ENCODE measurements around the gene PCDHGA10. TPM values are rescaled to one million over a fixed set of nuclear protein-coding genes. Genes with fewer than 3 reads are reported as not detected.
"Not testable (repeated sequence)": the region's sequence is repeated elsewhere in the genome, so short reads cannot be mapped to it uniquely, and the experiment has no call there.

The PCDHGA10 gene
- total RNA-seq, 1 donor from 2014 or later, result 2.2 TPM

GRCh38 chr5:141392429-141393198 lies 20.2 kb upstream of the PCDHGA10 start, which contains the start of gene PCDHGA8:
Gene PCDHGA8, plus strand, starts transcription at chr5:141392633. Its CDS starts 181 bp downstream, at chr5:141392814.
- no peak for DNase-seq (ENCODE audit: low spot score)
- ATAC-seq, result no peak

DNA sequence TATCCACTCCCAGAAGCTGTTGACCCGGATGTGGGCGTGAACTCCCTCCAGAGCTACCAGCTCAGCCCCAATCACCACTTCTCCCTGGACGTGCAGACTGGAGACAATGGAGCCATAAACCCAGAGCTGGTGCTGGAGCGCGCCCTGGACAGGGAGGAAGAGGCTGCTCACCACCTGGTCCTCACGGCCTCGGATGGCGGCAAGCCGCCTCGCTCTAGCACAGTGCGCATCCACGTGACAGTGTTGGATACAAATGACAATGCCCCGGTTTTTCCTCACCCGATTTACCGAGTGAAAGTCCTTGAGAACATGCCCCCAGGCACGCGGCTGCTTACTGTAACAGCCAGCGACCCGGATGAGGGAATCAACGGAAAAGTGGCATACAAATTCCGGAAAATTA lies 19.5 kb upstream of the PCDHGA10 start:
- DNase-seq (ENCODE audit: low spot score) (no peak), ATAC-seq (no peak)

DNA sequence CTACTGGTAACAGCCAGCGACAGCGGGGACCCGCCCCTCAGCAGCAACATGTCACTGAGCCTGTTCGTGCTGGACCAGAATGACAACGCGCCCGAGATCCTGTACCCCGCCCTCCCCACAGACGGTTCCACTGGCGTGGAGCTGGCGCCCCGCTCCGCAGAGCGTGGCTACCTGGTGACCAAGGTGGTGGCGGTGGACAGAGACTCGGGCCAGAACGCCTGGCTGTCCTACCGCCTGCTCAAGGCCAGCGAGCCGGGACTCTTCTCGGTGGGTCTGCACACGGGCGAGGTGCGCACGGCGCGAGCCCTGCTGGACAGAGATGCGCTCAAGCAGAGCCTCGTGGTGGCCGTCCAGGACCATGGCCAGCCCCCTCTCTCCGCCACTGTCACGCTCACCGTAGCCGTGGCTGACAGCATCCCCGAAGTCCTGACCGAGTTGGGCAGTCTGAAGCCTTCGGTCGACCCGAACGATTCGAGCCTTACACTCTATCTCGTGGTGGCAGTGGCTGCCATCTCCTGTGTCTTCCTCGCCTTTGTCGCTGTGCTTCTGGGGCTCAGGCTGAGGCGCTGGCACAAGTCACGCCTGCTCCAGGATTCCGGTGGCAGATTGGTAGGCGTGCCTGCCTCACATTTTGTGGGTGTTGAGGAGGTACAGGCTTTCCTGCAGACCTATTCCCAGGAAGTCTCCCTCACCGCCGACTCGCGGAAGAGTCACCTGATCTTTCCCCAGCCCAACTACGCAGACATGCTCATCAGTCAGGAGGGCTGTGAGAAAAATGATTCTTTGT lies 18.2 kb upstream of the PCDHGA10 start:
- not testable (repeated sequence) for ATAC-seq; DNase-seq (ENCODE audit: low spot score)

DNA sequence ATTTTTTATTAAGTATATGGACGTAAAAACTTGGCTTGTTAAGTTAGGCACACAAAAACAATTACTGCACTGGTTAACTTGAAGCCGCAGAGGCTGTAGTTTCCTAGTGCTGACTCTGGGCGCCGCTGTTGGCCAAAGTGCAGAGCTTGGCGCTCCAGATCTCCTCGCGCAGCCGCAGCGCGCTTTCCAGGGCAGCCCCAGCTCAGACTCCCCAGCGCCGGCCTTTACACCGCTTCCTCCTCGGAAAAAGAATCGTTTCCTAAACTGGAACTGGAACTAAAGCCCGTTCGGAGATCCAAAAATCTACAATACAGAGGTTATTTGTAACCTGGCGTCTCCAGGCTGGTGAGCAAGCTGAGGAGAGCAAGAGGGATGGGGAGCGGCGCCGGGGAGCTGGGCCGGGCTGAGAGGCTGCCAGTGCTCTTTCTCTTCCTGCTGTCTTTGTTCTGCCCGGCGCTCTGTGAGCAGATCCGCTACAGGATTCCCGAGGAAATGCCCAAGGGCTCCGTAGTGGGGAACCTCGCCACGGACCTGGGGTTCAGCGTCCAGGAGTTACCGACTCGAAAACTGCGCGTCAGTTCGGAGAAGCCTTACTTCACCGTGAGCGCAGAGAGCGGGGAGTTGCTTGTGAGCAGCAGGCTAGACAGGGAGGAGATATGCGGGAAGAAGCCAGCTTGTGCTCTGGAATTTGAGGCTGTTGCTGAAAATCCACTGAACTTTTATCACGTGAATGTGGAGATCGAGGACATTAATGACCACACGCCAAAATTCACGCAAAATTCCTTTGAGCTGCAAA lies 14.8 kb upstream of the PCDHGA10 start, which contains the start of gene PCDHGB5:
Gene PCDHGB5 (plus strand): TSS at position 192 of the 796 bp plus-strand sequence. CDS start 181 bp downstream, at position 373.
- DNase-seq (ENCODE audit: low spot score) (peak; percentile 64), ATAC-seq (peak; percentile 99)

GRCh38 chr5:141398608-141399007 lies 14.2 kb upstream of the PCDHGA10 start:
- no peak for ATAC-seq
- no peak for DNase-seq (ENCODE audit: low spot score)

GRCh38 chr5:141399555-141400258 lies 13.1 kb upstream of the PCDHGA10 start:
- DNase-seq (ENCODE audit: low spot score) (no peak), ATAC-seq (no peak)

- ATAC-seq (peak; percentile 66), DNase-seq (ENCODE audit: low spot score) (no peak)
These were observed 10.1 kb upstream of the PCDHGA10 start, which contains the start of gene PCDHGA9 for GRCh38 chr5:141402553-141403243. Gene PCDHGA9, plus strand, starts transcription at chr5:141402778. Its CDS starts 175 bp downstream, at chr5:141402953.

DNA sequence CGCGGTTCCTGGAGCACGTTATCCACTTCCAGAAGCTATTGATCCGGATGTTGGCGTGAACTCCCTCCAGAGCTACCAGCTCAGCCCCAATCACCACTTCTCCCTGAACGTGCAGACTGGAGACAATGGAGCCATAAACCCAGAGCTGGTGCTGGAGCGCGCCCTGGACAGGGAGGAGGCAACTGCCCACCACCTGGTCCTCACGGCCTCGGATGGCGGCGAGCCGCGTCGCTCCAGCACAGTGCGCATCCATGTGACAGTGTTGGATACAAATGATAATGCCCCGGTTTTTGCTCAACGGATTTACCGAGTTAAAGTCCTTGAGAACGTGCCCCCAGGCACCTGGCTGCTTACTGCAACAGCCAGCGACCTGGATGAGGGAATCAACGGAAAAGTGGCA lies 9.4 kb upstream of the PCDHGA10 start:
- no peak for DNase-seq (ENCODE audit: low spot score)
- no peak for ATAC-seq

- ATAC-seq, result peak; percentile 94
These were observed 4.8 kb upstream of the PCDHGA10 start, which contains the start of gene PCDHGB6 for GRCh38 chr5:141407790-141408505. Gene PCDHGB6, plus strand, starts transcription at chr5:141408021. Its CDS starts 182 bp downstream, at chr5:141408203.

GRCh38 chr5:141409598-141410306 lies 3.0 kb upstream of the PCDHGA10 start:
- no peak for DNase-seq (ENCODE audit: low spot score)
- no peak for ATAC-seq

More at GRCh38 chr5:141407790-141408505, 4.8 kb upstream of the PCDHGA10 start, which contains the start of gene PCDHGB6:
- peak; percentile 60 for DNase-seq (ENCODE audit: low spot score)

DNA sequence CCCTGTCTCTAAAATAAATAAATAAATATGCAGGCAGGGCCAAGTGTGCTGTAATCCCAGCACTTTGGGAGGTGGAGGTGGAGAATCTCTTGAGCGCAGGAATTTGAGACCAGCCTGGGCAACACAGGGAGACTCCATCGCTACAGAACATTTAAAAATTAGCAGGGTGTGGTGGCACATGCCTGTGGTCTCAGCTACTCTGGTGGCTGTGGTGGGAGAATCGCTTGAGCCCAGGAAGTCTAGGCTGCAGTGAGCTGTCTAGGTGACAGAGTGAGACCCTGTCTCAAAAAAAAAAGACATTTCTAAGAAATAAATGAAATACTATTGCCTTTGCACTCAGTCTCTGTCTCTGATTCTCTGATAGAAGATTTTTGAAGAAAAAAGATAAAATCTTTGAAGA lies 1.2 kb upstream of the PCDHGA10 start:
- DNase-seq (ENCODE audit: low spot score), result no peak
- ATAC-seq, result no peak

DNA sequence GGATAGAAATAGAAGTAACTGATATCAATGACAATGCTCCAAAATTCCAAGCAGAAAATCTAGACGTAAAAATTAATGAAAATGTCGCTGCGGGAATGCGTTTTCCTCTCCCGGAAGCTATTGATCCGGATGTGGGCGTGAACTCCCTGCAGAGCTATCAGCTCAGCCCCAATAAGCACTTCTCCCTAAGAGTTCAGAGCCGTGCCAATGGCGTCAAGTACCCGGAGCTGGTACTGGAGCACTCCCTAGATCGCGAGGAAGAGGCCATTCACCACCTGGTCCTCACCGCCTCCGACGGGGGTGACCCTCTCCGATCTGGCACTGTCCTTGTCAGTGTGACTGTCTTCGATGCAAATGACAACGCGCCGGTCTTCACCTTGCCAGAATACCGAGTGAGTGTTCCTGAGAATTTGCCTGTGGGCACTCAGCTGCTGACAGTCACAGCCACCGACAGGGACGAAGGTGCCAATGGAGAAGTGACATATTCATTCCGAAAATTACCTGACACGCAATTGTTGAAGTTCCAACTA lies 818 bp downstream of the PCDHGA10 start:
- DNase-seq (ENCODE audit: low spot score) (no peak), ATAC-seq (peak; percentile 60)

GRCh38 chr5:141414548-141415274 lies 1.9 kb downstream of the PCDHGA10 start:
- DNase-seq (ENCODE audit: low spot score); ATAC-seq: not testable (repeated sequence)

DNA sequence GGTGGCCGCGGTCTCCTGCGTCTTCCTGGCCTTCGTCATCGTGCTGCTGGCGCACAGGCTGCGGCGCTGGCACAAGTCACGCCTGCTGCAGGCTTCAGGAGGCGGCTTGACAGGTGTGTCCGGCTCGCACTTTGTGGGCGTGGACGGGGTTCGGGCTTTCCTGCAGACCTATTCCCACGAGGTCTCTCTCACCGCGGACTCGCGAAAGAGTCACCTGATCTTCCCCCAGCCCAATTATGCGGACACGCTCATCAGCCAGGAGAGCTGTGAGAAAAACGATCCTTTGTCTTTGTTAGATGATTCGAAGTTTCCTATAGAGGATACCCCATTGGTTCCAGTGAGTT lies 2.5 kb downstream of the PCDHGA10 start:
- DNase-seq (ENCODE audit: low spot score); ATAC-seq: not testable (repeated sequence)

GRCh38 chr5:141417494-141418172 lies 4.8 kb downstream of the PCDHGA10 start, which contains the start of gene PCDHGB7:
Gene PCDHGB7, plus strand, starts transcription at chr5:141417677. Its CDS starts 183 bp downstream, at chr5:141417860.
- peak; percentile 61 for DNase-seq (ENCODE audit: low spot score)
- peak; percentile 75 for ATAC-seq

- ATAC-seq, result no peak
- no peak for DNase-seq (ENCODE audit: low spot score)
These were observed 6.5 kb downstream of the PCDHGA10 start for GRCh38 chr5:141419074-141419880.

Data from left lobe of liver (tissue), 2 donors.